Fibroblast of lung (primary cell): Measurements from ENCODE around the gene FAM234B. TPM values are rescaled to one million over a fixed set of nuclear protein-coding genes. Genes with fewer than 3 reads are reported as not detected.

Source experiments
- DNase-seq, 2 donors: peaks; one replicate each; pipeline versions ENCODE4 v3.0.0 to v3.0.0-alpha.2; 2010; ENCODE audit warnings: low read depth in 2 of 2
- H2AFZ ChIP-seq: 2 replicates; pipeline ENCODE4 v1.5.1; 2012; ENCODE audit warnings: low read length, control low read depth, inconsistent platforms
- H3K27ac ChIP-seq: 2 replicates; pipeline ENCODE4 v1.5.1; 2011; ENCODE audit warnings: low read length, control low read depth; ENCODE audit not compliant: insufficient read depth
- H3K27me3 ChIP-seq: 2 replicates; pipeline ENCODE4 v1.5.1; 2011; ENCODE audit warnings: mild to moderate bottlenecking, low read length; ENCODE audit not compliant: control insufficient read depth, insufficient read depth
- H3K36me3 ChIP-seq: 2 replicates; pipeline ENCODE4 v1.5.1; 2011; ENCODE audit warnings: low read length; ENCODE audit not compliant: control insufficient read depth, insufficient read depth
- H3K4me1 ChIP-seq: 2 replicates; pipeline ENCODE4 v1.5.1; 2011; ENCODE audit warnings: low read length; ENCODE audit not compliant: control insufficient read depth, insufficient read depth; ENCODE audit errors: extremely low read depth
- H3K4me2 ChIP-seq: 2 replicates; pipeline ENCODE4 v1.5.1; 2011; ENCODE audit warnings: low read length, control low read depth; ENCODE audit not compliant: insufficient read depth; ENCODE audit errors: extremely low read depth
- H3K4me3 ChIP-seq, 4 experiments: fragments of 200-600 bp in 1 of 4; sonication (generic) in 1 of 4; replicated peaks in 1 of 4; 2 replicates each; pipeline ENCODE4 v1.5.1; 2011 to 2016; ENCODE audit warnings: low read length in 4 of 4, low read depth in 3 of 4, mild to moderate bottlenecking in 3 of 4, control low read depth in 2 of 4, inconsistent platforms in 1 of 4, mixed read lengths in 1 of 4; ENCODE audit not compliant: insufficient read depth in 1 of 4; ENCODE audit errors: control extremely low read depth in 1 of 4
- H3K79me2 ChIP-seq: 2 replicates; pipeline ENCODE4 v1.5.1; 2012; ENCODE audit warnings: mild to moderate bottlenecking, low read length, inconsistent platforms; ENCODE audit not compliant: control insufficient read depth, insufficient read depth
- H3K9ac ChIP-seq: 2 replicates; pipeline ENCODE4 v1.5.1; 2011; ENCODE audit warnings: mild to moderate bottlenecking, low read length, control low read depth; ENCODE audit not compliant: insufficient read depth
- H3K9me3 ChIP-seq: 2 replicates; pipeline ENCODE4 v1.5.1; 2012; ENCODE audit warnings: low read depth, low read length; ENCODE audit not compliant: control insufficient read depth, insufficient read depth
- H4K20me1 ChIP-seq: 2 replicates; pipeline ENCODE4 v1.5.1; 2011; ENCODE audit warnings: low read length; ENCODE audit not compliant: control insufficient read depth, insufficient read depth; ENCODE audit errors: extremely low read depth
- EZH2 ChIP-seq: IDR thresholded peaks from 2 replicates; pipeline ENCODE4 v1.5.1; 2012; ENCODE audit warnings: low read length, control low read depth, mild to moderate bottlenecking; ENCODE audit errors: missing control alignments
- polyA plus RNA-seq, 2 donors: library from polyadenylated mRNA; depleted of rRNA in 1 of 2; stranded (reverse) in 1 of 2; unstranded in 1 of 2; fragments of >200 nt; gene quantifications; 2 replicates each; pipeline ENCODE4 v1.2.1, GENCODE V29; 2011 to 2012; ENCODE audit warnings: missing spikeins in 1 of 2
- total RNA-seq: library from RNA; depleted of rRNA; stranded (reverse); fragments of >200 nt; gene quantifications from 2 replicates; pipeline ENCODE4 v1.2.1, GENCODE V29; 2014
- TF ChIP-seq, protein P1 (sequence below), 2 donors: IDR thresholded peaks in 1 of 2; conservative IDR thresholded peaks in 1 of 2; 1 replicate in 1 of 2; 2 replicates in 1 of 2; pipeline ENCODE4 v1.5.1; 2011 to 2012; ENCODE audit warnings: low read length in 2 of 2, control low read depth in 1 of 2, inconsistent platforms in 1 of 2, low read depth in 1 of 2, mild to moderate bottlenecking in 1 of 2

FAM234B gene
- total and polyA plus RNA-seq, 2 donors (not counting 1 experiment from before 2014, with no cell fraction given), result 7.3 to 10.4 TPM

DNA sequence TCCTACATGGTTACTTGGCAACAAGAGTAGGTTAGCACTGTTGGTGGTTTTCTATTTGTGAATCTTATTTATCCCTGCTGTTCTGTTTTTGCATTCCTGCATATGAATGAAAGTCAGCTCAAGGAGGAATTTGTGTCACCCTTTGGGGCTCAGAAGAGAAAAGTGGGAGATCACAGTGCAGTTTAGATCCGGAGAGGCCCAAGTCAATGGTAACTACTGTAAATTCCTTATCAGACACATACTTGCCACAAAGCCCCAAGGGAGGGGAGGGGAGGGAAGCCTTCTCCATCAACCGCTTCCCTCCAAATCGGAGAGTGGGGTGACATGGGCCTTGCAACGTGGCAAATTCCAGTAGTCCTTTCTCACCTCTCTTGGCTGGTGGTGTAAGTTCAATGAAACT is 44.3 kb downstream of the FAM234B start:
- Histone ChIP-seq H3K27me3 (no peaks in the 10 kb centered on the region), H4K20me1 (no peaks in the 10 kb centered on the region), H3K4me1 (peaks cover 4% of the 10 kb centered on the region), H3K9ac (no peak overlapping the region), H3K9me3 (no peaks in the 10 kb centered on the region), H3K27ac (no peak overlapping the region), H3K79me2 (no peaks in the 10 kb centered on the region), H3K36me3 (no peaks in the 10 kb centered on the region), H3K4me3 (no peak overlapping the region), H3K4me2 (no peak overlapping the region), H2AFZ (no peak overlapping the region)
- TF ChIP-seq, protein P1, sequence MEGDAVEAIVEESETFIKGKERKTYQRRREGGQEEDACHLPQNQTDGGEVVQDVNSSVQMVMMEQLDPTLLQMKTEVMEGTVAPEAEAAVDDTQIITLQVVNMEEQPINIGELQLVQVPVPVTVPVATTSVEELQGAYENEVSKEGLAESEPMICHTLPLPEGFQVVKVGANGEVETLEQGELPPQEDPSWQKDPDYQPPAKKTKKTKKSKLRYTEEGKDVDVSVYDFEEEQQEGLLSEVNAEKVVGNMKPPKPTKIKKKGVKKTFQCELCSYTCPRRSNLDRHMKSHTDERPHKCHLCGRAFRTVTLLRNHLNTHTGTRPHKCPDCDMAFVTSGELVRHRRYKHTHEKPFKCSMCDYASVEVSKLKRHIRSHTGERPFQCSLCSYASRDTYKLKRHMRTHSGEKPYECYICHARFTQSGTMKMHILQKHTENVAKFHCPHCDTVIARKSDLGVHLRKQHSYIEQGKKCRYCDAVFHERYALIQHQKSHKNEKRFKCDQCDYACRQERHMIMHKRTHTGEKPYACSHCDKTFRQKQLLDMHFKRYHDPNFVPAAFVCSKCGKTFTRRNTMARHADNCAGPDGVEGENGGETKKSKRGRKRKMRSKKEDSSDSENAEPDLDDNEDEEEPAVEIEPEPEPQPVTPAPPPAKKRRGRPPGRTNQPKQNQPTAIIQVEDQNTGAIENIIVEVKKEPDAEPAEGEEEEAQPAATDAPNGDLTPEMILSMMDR (conservative IDR thresholded peaks at IDR 0.05 in 1 of 2, IDR thresholded peaks at IDR 0.05 in 1 of 2; ENCODE audit: low read depth in 1 of 2, low read length in 2 of 2), result no peak
- TF ChIP-seq EZH2, result no peak
- no peak for DNase-seq

GRCh38 chr12:13090054-13090453 is 45.9 kb downstream of the FAM234B start:
- DNase-seq, result no peak
- Histone ChIP-seq H4K20me1 (no peaks in the 10 kb centered on the region), H3K36me3 (no peaks in the 10 kb centered on the region), H3K9me3 (no peaks in the 10 kb centered on the region), H3K4me2 (no peak overlapping the region), H3K4me3 (no peak overlapping the region), H3K79me2 (no peaks in the 10 kb centered on the region), H3K27me3 (no peaks in the 10 kb centered on the region), H3K27ac (no peak overlapping the region), H3K9ac (no peak overlapping the region), H2AFZ (no peak overlapping the region), H3K4me1 (peaks cover 14% of the 10 kb centered on the region)
- TF ChIP-seq, protein P1 (conservative IDR thresholded peaks at IDR 0.05 in 1 of 2, IDR thresholded peaks at IDR 0.05 in 1 of 2; ENCODE audit: low read depth in 1 of 2, low read length in 2 of 2), result no peak
- TF ChIP-seq EZH2, result no peak

DNA sequence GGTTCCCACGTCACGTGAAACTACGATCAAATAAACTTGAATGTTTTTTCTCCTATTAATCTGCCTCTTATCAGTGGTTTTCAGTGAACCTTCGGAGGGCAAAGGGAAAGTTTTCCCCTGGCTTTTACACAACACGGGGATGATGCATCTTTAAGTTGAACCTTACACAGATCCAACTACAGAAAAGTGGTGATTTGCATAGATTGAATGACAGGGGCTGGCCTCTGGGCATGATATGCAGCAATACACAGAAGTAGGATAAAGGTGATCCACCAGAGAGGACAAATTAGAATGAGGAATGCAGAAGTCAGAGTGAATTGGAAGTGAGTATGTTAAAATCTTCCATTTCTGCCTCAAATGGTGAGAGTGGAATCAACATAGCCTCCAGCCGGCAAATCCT is 47.7 kb downstream of the FAM234B start:
- TF ChIP-seq, protein P1 (conservative IDR thresholded peaks at IDR 0.05 in 1 of 2, IDR thresholded peaks at IDR 0.05 in 1 of 2; ENCODE audit: low read depth in 1 of 2, low read length in 2 of 2), result no peak
- no peak for TF ChIP-seq EZH2

More for the DNA sequence above, 47.7 kb downstream of the FAM234B start:
- Histone ChIP-seq H3K27me3 (no peaks in the 10 kb centered on the region), H3K9ac (no peak overlapping the region), H2AFZ (no peak overlapping the region), H3K4me1 (peaks cover 16% of the 10 kb centered on the region), H3K9me3 (no peaks in the 10 kb centered on the region), H3K4me2 (no peak overlapping the region), H3K36me3 (no peaks in the 10 kb centered on the region), H4K20me1 (no peaks in the 10 kb centered on the region), H3K27ac (no peak overlapping the region), H3K79me2 (no peaks in the 10 kb centered on the region), H3K4me3 (no peak overlapping the region)
- DNase-seq, result no peak
